Measurements from ENCODE around the gene RABGAP1L.
"Not testable (repeated sequence)": the region's sequence is repeated elsewhere in the genome, so short reads cannot be mapped to it uniquely, and the experiment has no call there.

Gene RABGAP1L

GRCh38 chr1:174174461-174175329, 15.4 kb downstream of the RABGAP1L start:
- no peak for TF ChIP-seq CTCF (IDR thresholded peaks at IDR 0.05; ENCODE audit: insufficient read depth, low read length, poor library complexity, severe bottlenecking)
- Histone ChIP-seq H3K36me3 (ENCODE audit: control insufficient read depth, insufficient read depth, low read length) (no peaks in the 10 kb centered on the region), H3K27me3 (replicated peaks; ENCODE audit: control insufficient read depth, insufficient read depth, low read length) (no peaks in the 10 kb centered on the region), H3K4me3 (replicated peaks; ENCODE audit: low read depth, low read length) (no peak overlapping the region)
- DNase-seq (ENCODE audit: extremely low read depth, insufficient read length): peak; percentile 60

- H3K4me3 ChIP-seq (replicated peaks; ENCODE audit: low read depth, low read length); H3K27me3 ChIP-seq (replicated peaks; ENCODE audit: control insufficient read depth, insufficient read depth, low read length); H3K36me3 ChIP-seq (ENCODE audit: control insufficient read depth, insufficient read depth, low read length); DNase-seq (ENCODE audit: extremely low read depth, insufficient read length): not testable (repeated sequence)
Observed at GRCh38 chr1:174178459-174178858, 19.1 kb downstream of the RABGAP1L start.

- H3K27me3 ChIP-seq (replicated peaks; ENCODE audit: control insufficient read depth, insufficient read depth, low read length): no peaks in the 10 kb centered on the region
- no peaks in the 10 kb centered on the region; the same call in 1 of the 2 replicates for H3K36me3 ChIP-seq (ENCODE audit: control insufficient read depth, insufficient read depth, low read length)
- peak; percentile 21 for TF ChIP-seq CTCF (IDR thresholded peaks at IDR 0.05; ENCODE audit: insufficient read depth, low read length, poor library complexity, severe bottlenecking)
- no peak overlapping the region for H3K4me3 ChIP-seq (replicated peaks; ENCODE audit: low read depth, low read length)
- no peak for DNase-seq (ENCODE audit: extremely low read depth, insufficient read length)
Observed at GRCh38 chr1:174189428-174190062, 30.2 kb downstream of the RABGAP1L start.

GRCh38 chr1:174190691-174191199, 31.4 kb downstream of the RABGAP1L start:
- no peak for TF ChIP-seq CTCF (IDR thresholded peaks at IDR 0.05; ENCODE audit: insufficient read depth, low read length, poor library complexity, severe bottlenecking)
- no peaks in the 10 kb centered on the region; the same call in 1 of the 2 replicates for H3K36me3 ChIP-seq (ENCODE audit: control insufficient read depth, insufficient read depth, low read length)
- DNase-seq (ENCODE audit: extremely low read depth, insufficient read length): no peak
- no peaks in the 10 kb centered on the region for H3K27me3 ChIP-seq (replicated peaks; ENCODE audit: control insufficient read depth, insufficient read depth, low read length)
- H3K4me3 ChIP-seq (replicated peaks; ENCODE audit: low read depth, low read length): no peak overlapping the region

- Histone ChIP-seq H3K4me3 (replicated peaks; ENCODE audit: low read depth, low read length) (no peak overlapping the region), H3K36me3 (ENCODE audit: control insufficient read depth, insufficient read depth, low read length) (no peaks in the 10 kb centered on the region; the same call in 1 of the 2 replicates), H3K27me3 (replicated peaks; ENCODE audit: control insufficient read depth, insufficient read depth, low read length) (no peaks in the 10 kb centered on the region)
- TF ChIP-seq CTCF (IDR thresholded peaks at IDR 0.05; ENCODE audit: insufficient read depth, low read length, poor library complexity, severe bottlenecking): no peak
- DNase-seq (ENCODE audit: extremely low read depth, insufficient read length): no peak
Observed at GRCh38 chr1:174191349-174191862, 32.1 kb downstream of the RABGAP1L start.

- Histone ChIP-seq H3K4me3 (replicated peaks; ENCODE audit: low read depth, low read length) (no peak overlapping the region), H3K27me3 (replicated peaks; ENCODE audit: control insufficient read depth, insufficient read depth, low read length) (no peaks in the 10 kb centered on the region), H3K36me3 (ENCODE audit: control insufficient read depth, insufficient read depth, low read length) (peaks cover 3% of the 10 kb centered on the region)
- TF ChIP-seq CTCF (IDR thresholded peaks at IDR 0.05; ENCODE audit: insufficient read depth, low read length, poor library complexity, severe bottlenecking): no peak
- no peak for DNase-seq (ENCODE audit: extremely low read depth, insufficient read length)
Observed at GRCh38 chr1:174194461-174194860, 35.1 kb downstream of the RABGAP1L start.

Data from GM06990 (cell line).